ENCODE measurements around the gene TMX2. TPM values are rescaled to one million over a fixed set of nuclear protein-coding genes. Genes with fewer than 3 reads are reported as not detected.

TMX2 gene
- total RNA-seq, 1 donor from 2014 or later, result 65.3 TPM

DNA sequence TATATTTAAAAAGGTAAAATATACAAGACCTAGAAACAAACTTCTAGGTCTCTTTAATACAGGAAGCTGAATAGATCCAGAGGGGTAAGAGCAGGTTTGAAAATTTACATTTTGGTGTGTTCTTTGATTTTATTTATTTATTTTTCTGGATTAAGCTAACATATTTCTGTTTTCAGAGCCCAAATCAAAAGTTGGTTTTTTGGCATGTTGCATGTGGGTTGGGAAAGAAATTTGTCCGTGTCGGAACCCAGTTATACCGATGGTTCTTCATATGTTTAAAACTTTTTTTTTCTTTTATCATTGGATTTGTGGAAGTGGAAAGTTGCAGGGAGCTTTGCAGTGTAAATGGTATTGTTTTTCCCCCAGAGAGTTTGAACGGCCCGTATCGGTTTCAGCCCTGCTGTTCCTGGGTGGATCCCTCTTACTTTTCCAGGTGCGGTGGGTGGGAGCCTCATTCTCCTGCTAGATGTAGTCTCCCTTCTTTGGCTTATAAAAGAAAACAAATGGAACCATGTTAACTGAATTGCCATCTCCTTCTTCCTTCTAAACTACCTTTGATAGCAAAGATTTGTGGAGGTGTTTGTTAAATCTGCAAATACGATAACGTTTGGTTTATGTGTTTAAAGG is 50.0 kb downstream of the TMX2 start:
- peak overlapping the region; percentile 83 to 96 for H3K27ac ChIP-seq
- no peak for DNase-seq (ENCODE audit: low spot score in 2 of 2)
- no peaks in the 10 kb centered on the region for H3K9me3 ChIP-seq
- peaks cover 0 to 21% of the 10 kb centered on the region in 2 donors for H3K4me1 ChIP-seq
- peak overlapping the region; percentile 66 to 79 for H3K4me3 ChIP-seq
- no peaks in the 10 kb centered on the region for H3K27me3 ChIP-seq
- H3K36me3 ChIP-seq, result no peaks in the 10 kb centered on the region
- intact Hi-C loops (cut with DNase I), result loop anchor here (2.0 to 5.0 kb wide), 5 partner anchors 16 to 815 kb away; partner anchors contain the start of genes LPXN, UBE2L6, ZDHHC5 and ZFP91
- no peak for TF ChIP-seq CTCF (IDR thresholded peaks at IDR 0.05)

- peaks cover 0 to 22% of the 10 kb centered on the region in 2 donors for H3K4me1 ChIP-seq
- H3K36me3 ChIP-seq, result no peaks in the 10 kb centered on the region
- peak overlapping the region; percentile 83 to 96 for H3K27ac ChIP-seq
- peak overlapping the region; percentile 66 to 79 for H3K4me3 ChIP-seq
- TF ChIP-seq CTCF (IDR thresholded peaks at IDR 0.05), result peak in 2 of 3 experiments; percentile 18 to 21
- H3K9me3 ChIP-seq, result no peaks in the 10 kb centered on the region
- H3K27me3 ChIP-seq, result no peaks in the 10 kb centered on the region
- DNase-seq (ENCODE audit: low spot score in 2 of 2), result no peak
- intact Hi-C loops (cut with DNase I), result loop anchor here (2.0 to 5.0 kb wide), 5 partner anchors 15 to 814 kb away; partner anchors contain the start of genes LPXN, UBE2L6, ZDHHC5 and ZFP91
Measured at GRCh38 chr11:57763568-57763967, 51.2 kb downstream of the TMX2 start.

- H3K4me1 ChIP-seq, result peaks cover 0 to 26% of the 10 kb centered on the region in 2 donors
- H3K36me3 ChIP-seq, result no peaks in the 10 kb centered on the region
- H3K9me3 ChIP-seq, result no peaks in the 10 kb centered on the region
- no peak for TF ChIP-seq CTCF (IDR thresholded peaks at IDR 0.05)
- DNase-seq (ENCODE audit: low spot score in 2 of 2), result no peak
- peak overlapping the region; percentile 83 to 96 for H3K27ac ChIP-seq
- H3K4me3 ChIP-seq, result peak overlapping the region; percentile 66 to 79
- H3K27me3 ChIP-seq, result no peaks in the 10 kb centered on the region
- intact Hi-C loops (cut with DNase I), result loop anchor here (5.0 kb wide), 3 partner anchors 97 to 813 kb away; partner anchors contain the start of genes LPXN, UBE2L6, ZDHHC5 and ZFP91
Measured at GRCh38 chr11:57764021-57764420, 51.6 kb downstream of the TMX2 start.

DNA sequence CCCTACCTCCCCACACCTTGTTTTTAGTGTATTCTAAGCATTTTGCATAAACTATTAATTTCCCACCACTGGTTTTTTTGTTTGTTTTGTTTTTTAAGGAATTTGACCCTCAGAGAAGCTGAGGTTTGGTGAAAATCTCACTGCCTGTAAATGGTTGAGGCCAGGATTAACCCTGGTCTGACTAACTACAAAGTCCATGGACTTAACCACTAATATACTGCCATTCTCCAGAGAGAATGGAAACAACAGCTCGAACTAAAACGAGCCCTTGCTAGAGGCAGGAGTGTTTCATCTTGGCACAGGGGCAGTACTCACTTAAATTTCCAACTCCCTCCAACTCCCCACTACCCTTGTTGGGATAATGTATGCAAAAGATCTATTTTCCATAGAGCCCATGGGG is 52.2 kb downstream of the TMX2 start:
- no peak for TF ChIP-seq CTCF (IDR thresholded peaks at IDR 0.05)
- H3K36me3 ChIP-seq, result no peaks in the 10 kb centered on the region
- H3K4me3 ChIP-seq, result peak overlapping the region; percentile 66 to 79
- intact Hi-C loops (cut with DNase I), result loop anchor here (5.0 kb wide), 3 partner anchors 97 to 813 kb away; partner anchors contain the start of genes LPXN, UBE2L6, ZDHHC5 and ZFP91
- no peak for DNase-seq (ENCODE audit: low spot score in 2 of 2)
- H3K4me1 ChIP-seq, result peaks cover 0 to 27% of the 10 kb centered on the region in 2 donors
- no peaks in the 10 kb centered on the region for H3K9me3 ChIP-seq
- H3K27ac ChIP-seq, result peak overlapping the region; percentile 44 to 96
- H3K27me3 ChIP-seq, result no peaks in the 10 kb centered on the region

GRCh38 chr11:57764972-57765371 is 52.6 kb downstream of the TMX2 start:
- peak overlapping the region; percentile 66 to 79 for H3K4me3 ChIP-seq
- intact Hi-C loops (cut with DNase I), result loop anchor here (5.0 kb wide), 3 partner anchors 98 to 812 kb away; partner anchors contain the start of genes LPXN, UBE2L6, ZDHHC5 and ZFP91
- peak overlapping the region; percentile 44 to 96 for H3K27ac ChIP-seq
- no peaks in the 10 kb centered on the region for H3K9me3 ChIP-seq
- no peak for TF ChIP-seq CTCF (IDR thresholded peaks at IDR 0.05)
- no peaks in the 10 kb centered on the region for H3K36me3 ChIP-seq
- H3K27me3 ChIP-seq, result no peaks in the 10 kb centered on the region
- H3K4me1 ChIP-seq, result peaks cover 0 to 27% of the 10 kb centered on the region in 2 donors
- no peak for DNase-seq (ENCODE audit: low spot score in 2 of 2)

All from ascending aorta (tissue), 2 donors.